ENCODE measurements around the gene FOXP1. TPM values are rescaled to one million over a fixed set of nuclear protein-coding genes. Genes with fewer than 3 reads are reported as not detected.

FOXP1 gene
- total RNA-seq, 1 donor from 2014 or later: 128 TPM

GRCh38 chr3:71238355-71238757 is 345.2 kb downstream of the FOXP1 start:
- Histone ChIP-seq H3K4me1 (no peaks in the 10 kb centered on the region), H3K27ac (no peak overlapping the region), H3K9me3 (no peaks in the 10 kb centered on the region), H3K36me3 (no peaks in the 10 kb centered on the region), H3K27me3 (no peaks in the 10 kb centered on the region), H3K4me3 (no peak overlapping the region)
- intact Hi-C loops (cut with DNase I): no loop called here
- TF ChIP-seq CTCF (IDR thresholded peaks at IDR 0.05) (no peak), POLR2A (IDR thresholded peaks at IDR 0.05) (no peak), POLR2AphosphoS5 (IDR thresholded peaks at IDR 0.05; ENCODE audit: insufficient read depth in 1 of 2, low read depth in 1 of 2) (no peak)
- DNase-seq (ENCODE audit: extremely low spot score in 2 of 2): no peak

GRCh38 chr3:71237672-71238071 is 345.9 kb downstream of the FOXP1 start:
- intact Hi-C loops (cut with DNase I): no loop called here
- DNase-seq (ENCODE audit: extremely low spot score in 2 of 2): no peak
- Histone ChIP-seq H3K4me1 (no peaks in the 10 kb centered on the region), H3K4me3 (no peak overlapping the region), H3K27me3 (no peaks in the 10 kb centered on the region), H3K9me3 (no peaks in the 10 kb centered on the region), H3K27ac (no peak overlapping the region), H3K36me3 (no peaks in the 10 kb centered on the region)
- TF ChIP-seq POLR2AphosphoS5 (IDR thresholded peaks at IDR 0.05; ENCODE audit: insufficient read depth in 1 of 2, low read depth in 1 of 2): no peak
- no peak for TF ChIP-seq POLR2A (IDR thresholded peaks at IDR 0.05)
- no peak for TF ChIP-seq CTCF (IDR thresholded peaks at IDR 0.05)

GRCh38 chr3:71235846-71236245 is 347.7 kb downstream of the FOXP1 start:
- DNase-seq (ENCODE audit: extremely low spot score in 2 of 2): no peak
- Histone ChIP-seq H3K9me3 (no peaks in the 10 kb centered on the region), H3K27me3 (no peaks in the 10 kb centered on the region), H3K36me3 (no peaks in the 10 kb centered on the region), H3K27ac (no peak overlapping the region), H3K4me1 (no peaks in the 10 kb centered on the region), H3K4me3 (no peak overlapping the region)
- intact Hi-C loops (cut with DNase I): no loop called here
- TF ChIP-seq POLR2A (IDR thresholded peaks at IDR 0.05) (no peak), POLR2AphosphoS5 (IDR thresholded peaks at IDR 0.05; ENCODE audit: insufficient read depth in 1 of 2, low read depth in 1 of 2) (no peak), CTCF (IDR thresholded peaks at IDR 0.05) (no peak)

GRCh38 chr3:71232895-71233294 is 350.6 kb downstream of the FOXP1 start:
- Histone ChIP-seq H3K9me3 (no peaks in the 10 kb centered on the region), H3K36me3 (no peaks in the 10 kb centered on the region), H3K27me3 (no peaks in the 10 kb centered on the region), H3K27ac (no peak overlapping the region), H3K4me1 (no peaks in the 10 kb centered on the region), H3K4me3 (no peak overlapping the region)
- no peak for DNase-seq (ENCODE audit: extremely low spot score in 2 of 2)
- intact Hi-C loops (cut with DNase I): no loop called here
- TF ChIP-seq CTCF (IDR thresholded peaks at IDR 0.05): no peak
- no peak for TF ChIP-seq POLR2A (IDR thresholded peaks at IDR 0.05)
- no peak for TF ChIP-seq POLR2AphosphoS5 (IDR thresholded peaks at IDR 0.05; ENCODE audit: insufficient read depth in 1 of 2, low read depth in 1 of 2)

- intact Hi-C loops (cut with DNase I): no loop called here
- Histone ChIP-seq H3K36me3 (no peaks in the 10 kb centered on the region), H3K4me1 (no peaks in the 10 kb centered on the region), H3K9me3 (no peaks in the 10 kb centered on the region), H3K4me3 (no peak overlapping the region), H3K27me3 (no peaks in the 10 kb centered on the region), H3K27ac (no peak overlapping the region)
- TF ChIP-seq CTCF (IDR thresholded peaks at IDR 0.05): no peak
- no peak for TF ChIP-seq POLR2A (IDR thresholded peaks at IDR 0.05)
- peak in 1 of 2 donors; percentile 37 for DNase-seq (ENCODE audit: extremely low spot score in 2 of 2)
These were observed 351.3 kb downstream of the FOXP1 start for GRCh38 chr3:71232175-71232679.
